SH-SY5Y (cell line): Measurements from ENCODE around the gene EOGT.

Experiments used
- GATA2 ChIP-seq: IDR thresholded peaks from 2 replicates; pipeline ENCODE4 v1.6.1; 2011; ENCODE audit warnings: mild to moderate bottlenecking, low read depth, low read length
- GATA3 ChIP-seq: IDR thresholded peaks from 2 replicates; pipeline ENCODE4 v1.6.1; 2011; ENCODE audit warnings: low read depth, mild to moderate bottlenecking, low read length, moderate library complexity

- TF ChIP-seq GATA2 (no peak), GATA3 (no peak)
Measured at GRCh38 chr3:69004138-69004537, 9.3 kb downstream of the EOGT start.
